ENCODE results near the gene OSBPL3.

The OSBPL3 gene

GRCh38 chr7:24891311-24891735 is 88.7 kb downstream of the OSBPL3 start:
- no peak overlapping the region for H3K4me3 ChIP-seq (ENCODE audit: low read depth, low read length)
- TF ChIP-seq CTCF (IDR thresholded peaks at IDR 0.05; ENCODE audit: low read depth, low read length), result no peak

GRCh38 chr7:24889611-24890010 is 90.4 kb downstream of the OSBPL3 start:
- no peak for TF ChIP-seq CTCF (IDR thresholded peaks at IDR 0.05; ENCODE audit: low read depth, low read length)

GRCh38 chr7:24888653-24889052 is 91.3 kb downstream of the OSBPL3 start:
- H3K4me3 ChIP-seq (ENCODE audit: low read depth, low read length), result no peak overlapping the region
- no peak for TF ChIP-seq CTCF (IDR thresholded peaks at IDR 0.05; ENCODE audit: low read depth, low read length)

More at GRCh38 chr7:24889611-24890010, 90.4 kb downstream of the OSBPL3 start:
- no peak overlapping the region for H3K4me3 ChIP-seq (ENCODE audit: low read depth, low read length)

GRCh38 chr7:24885716-24886115 is 94.3 kb downstream of the OSBPL3 start:
- H3K4me3 ChIP-seq (ENCODE audit: low read depth, low read length), result no peak overlapping the region
- TF ChIP-seq CTCF (IDR thresholded peaks at IDR 0.05; ENCODE audit: low read depth, low read length), result no peak

GRCh38 chr7:24885305-24885704 is 94.7 kb downstream of the OSBPL3 start:
- no peak for TF ChIP-seq CTCF (IDR thresholded peaks at IDR 0.05; ENCODE audit: low read depth, low read length)
- no peak overlapping the region for H3K4me3 ChIP-seq (ENCODE audit: low read depth, low read length)

GRCh38 chr7:24884401-24884800 is 95.6 kb downstream of the OSBPL3 start:
- TF ChIP-seq CTCF (IDR thresholded peaks at IDR 0.05; ENCODE audit: low read depth, low read length), result no peak
- no peak overlapping the region for H3K4me3 ChIP-seq (ENCODE audit: low read depth, low read length)

GRCh38 chr7:24883622-24884013 is 96.4 kb downstream of the OSBPL3 start:
- H3K4me3 ChIP-seq (ENCODE audit: low read depth, low read length), result no peak overlapping the region
- no peak for TF ChIP-seq CTCF (IDR thresholded peaks at IDR 0.05; ENCODE audit: low read depth, low read length)
